IMR-90 (cell line): ENCODE measurements around the gene HDHD5. TPM values are rescaled to one million over a fixed set of nuclear protein-coding genes. Genes with fewer than 3 reads are reported as not detected.

ENCODE experiments used
- ATAC-seq: fragments of 200-7000 bp; cut with Tn5 transposase; 2 replicates; pipeline ENCODE4 v1.9.1; 2020; ENCODE audit warnings: low read depth, mild to moderate bottlenecking, moderate library complexity
- BruUV-seq: library from RNA; stranded (reverse); fragments of 400-500 nt; replicated peaks from 2 replicates; lab custom pipeline; 2021; lab: Mats Ljungman, UMichigan
- CTCF ChIA-PET: fragments of 300-600 bp; formaldehyde crosslinking; extraction: SDS; loops from one replicate; lab custom pipeline; 2021; ENCODE audit warnings: antibody characterized with exemption; lab: Yijun Ruan, JAX
- POLR2A ChIA-PET: fragments of 300-600 bp; sonication (Branson Sonifier 250); formaldehyde crosslinking; loops from one replicate; lab custom pipeline; 2022; ENCODE audit warnings: antibody characterized with exemption; ENCODE audit not compliant: unreplicated experiment; lab: Charles Lee
- DNase-seq: peaks from one replicate; pipeline ENCODE4 v3.0.0; 2013
- H2AFZ ChIP-seq: replicated peaks from 2 replicates; pipeline ENCODE3; 2013; ENCODE audit warnings: low read length, mild to moderate bottlenecking; ENCODE audit not compliant: poor library complexity
- H2AK5ac ChIP-seq: 2 replicates; pipeline ENCODE4 v1.6.1; 2013; ENCODE audit warnings: low read depth, low read length, inconsistent platforms
- H2AK9ac ChIP-seq: replicated peaks from 2 replicates; pipeline ENCODE3; 2013; ENCODE audit warnings: mild to moderate bottlenecking, low read depth, low read length, moderate library complexity; ENCODE audit not compliant: poor library complexity
- H2BK120ac ChIP-seq: 2 replicates; pipeline ENCODE4 v1.6.1; 2013; ENCODE audit warnings: low read depth, low read length, inconsistent platforms
- H2BK15ac ChIP-seq: 3 replicates; pipeline ENCODE4 v1.6.1; 2013; ENCODE audit warnings: low read depth, low read length, inconsistent platforms
- H2BK20ac ChIP-seq: 2 replicates; pipeline ENCODE4 v1.6.1; 2013; ENCODE audit warnings: low read depth, mild to moderate bottlenecking, inconsistent platforms, low read length, moderate library complexity
- H2BK5ac ChIP-seq: 2 replicates; pipeline ENCODE4 v1.6.1; 2013; ENCODE audit warnings: mild to moderate bottlenecking, low read depth, low read length, inconsistent platforms; ENCODE audit not compliant: poor library complexity, severe bottlenecking
- H3K14ac ChIP-seq: replicated peaks from 2 replicates; pipeline ENCODE4 v1.6.1; 2013; ENCODE audit warnings: low read depth, low read length, inconsistent platforms
- H3K18ac ChIP-seq: 2 replicates; pipeline ENCODE4 v1.6.1; 2013; ENCODE audit warnings: low read depth, low read length, control low read depth
- H3K23ac ChIP-seq: 2 replicates; pipeline ENCODE4 v1.6.1; 2013; ENCODE audit warnings: low read depth, low read length, inconsistent platforms
- H3K27ac ChIP-seq: 2 replicates; pipeline ENCODE4 v1.5.1; 2013; ENCODE audit warnings: mild to moderate bottlenecking, control low read depth, low read length; ENCODE audit not compliant: insufficient read depth
- H3K27me3 ChIP-seq: 2 replicates; pipeline ENCODE4 v1.6.1; 2013; ENCODE audit warnings: low read length; ENCODE audit not compliant: control insufficient read depth, insufficient read depth
- H3K36me3 ChIP-seq: 2 replicates; pipeline ENCODE4 v1.6.1; 2013; ENCODE audit warnings: low read length, mixed read lengths; ENCODE audit not compliant: control insufficient read depth, insufficient read depth
- H3K4ac ChIP-seq: 2 replicates; pipeline ENCODE4 v1.6.1; 2013; ENCODE audit warnings: low read depth, low read length, inconsistent platforms
- H3K4me1 ChIP-seq: 2 replicates; pipeline ENCODE4 v1.6.1; 2013; ENCODE audit warnings: low read length, mixed read lengths; ENCODE audit not compliant: control insufficient read depth, insufficient read depth
- H3K4me2 ChIP-seq: 2 replicates; pipeline ENCODE4 v1.6.1; 2013; ENCODE audit warnings: low read depth, mild to moderate bottlenecking, control low read depth, low read length, moderate library complexity
- H3K4me3 ChIP-seq: 2 replicates; pipeline ENCODE4 v1.5.1; 2013; ENCODE audit warnings: low read depth, mild to moderate bottlenecking, control low read depth, low read length, moderate library complexity; ENCODE audit not compliant: insufficient read depth
- H3K56ac ChIP-seq: 2 replicates; pipeline ENCODE4 v1.6.1; 2013; ENCODE audit warnings: low read length, inconsistent platforms; ENCODE audit not compliant: insufficient read depth; ENCODE audit errors: extremely low read depth
- H3K79me1 ChIP-seq, 2 experiments: 2 replicates each; pipeline ENCODE4 v1.6.1; 2013; ENCODE audit warnings: low read length in 2 of 2, inconsistent platforms in 1 of 2, low read depth in 1 of 2
- H3K9ac ChIP-seq: 2 replicates; pipeline ENCODE4 v1.6.1; 2013; ENCODE audit warnings: low read depth, low read length, control low read depth
- H3K9me1 ChIP-seq: 2 replicates; pipeline ENCODE4 v1.6.1; 2013; ENCODE audit warnings: low read length, inconsistent platforms; ENCODE audit not compliant: insufficient read depth
- H3K9me3 ChIP-seq: 2 replicates; pipeline ENCODE4 v1.6.1; 2013; ENCODE audit warnings: low read length; ENCODE audit not compliant: control insufficient read depth, insufficient read depth
- H4K20me1 ChIP-seq: 2 replicates; pipeline ENCODE4 v1.6.1; 2013; ENCODE audit warnings: low read length, inconsistent platforms; ENCODE audit not compliant: insufficient read depth
- H4K5ac ChIP-seq: 2 replicates; pipeline ENCODE4 v1.6.1; 2013; ENCODE audit warnings: mild to moderate bottlenecking, low read depth, low read length, control low read depth
- H4K8ac ChIP-seq, 2 experiments: 2 replicates each; pipeline ENCODE4 v1.6.1; 2013; ENCODE audit warnings: low read depth in 2 of 2, low read length in 2 of 2, control low read depth in 1 of 2, inconsistent platforms in 1 of 2
- H4K91ac ChIP-seq: 2 replicates; pipeline ENCODE4 v1.6.1; 2013; ENCODE audit warnings: low read depth, low read length, inconsistent platforms; ENCODE audit not compliant: insufficient read depth
- BHLHE40 ChIP-seq: fragments of 150-350 bp; IDR thresholded peaks from 2 replicates; pipeline ENCODE4 v1.6.1; 2016; ENCODE audit warnings: mild to moderate bottlenecking, low read depth, low read length
- CHD1 ChIP-seq: IDR thresholded peaks from 2 replicates; pipeline ENCODE4 v1.6.1; 2012; ENCODE audit warnings: low read depth, low read length, improper control_type of control experiment
- MAFK ChIP-seq: IDR thresholded peaks from 2 replicates; pipeline ENCODE4 v1.6.1; 2012; ENCODE audit warnings: low read depth, low read length, improper control_type of control experiment
- MAZ ChIP-seq: IDR thresholded peaks from 2 replicates; pipeline ENCODE4 v1.6.1; 2012; ENCODE audit warnings: low read depth, mild to moderate bottlenecking, low read length, improper control_type of control experiment, moderate library complexity, borderline replicate concordance
- MXI1 ChIP-seq: IDR thresholded peaks from 2 replicates; pipeline ENCODE4 v1.6.1; 2012; ENCODE audit warnings: low read depth, mild to moderate bottlenecking, low read length, moderate library complexity, borderline replicate concordance
- NFE2L2 ChIP-seq: fragments of 150-350 bp; IDR thresholded peaks from 2 replicates; pipeline ENCODE4 v1.6.1; 2016; ENCODE audit warnings: low read depth, mild to moderate bottlenecking, low read length
- RAD21 ChIP-seq: IDR thresholded peaks from 2 replicates; pipeline ENCODE4 v1.6.1; 2012; ENCODE audit warnings: low read length, improper control_type of control experiment
- RCOR1 ChIP-seq: IDR thresholded peaks from 2 replicates; pipeline ENCODE4 v1.6.1; 2012; ENCODE audit warnings: mild to moderate bottlenecking, low read length, improper control_type of control experiment; ENCODE audit not compliant: insufficient replicate concordance
- RFX5 ChIP-seq: IDR thresholded peaks from 2 replicates; pipeline ENCODE4 v1.8.0; 2012; ENCODE audit warnings: low read depth, mild to moderate bottlenecking, low read length, moderate library complexity
- SMC3 ChIP-seq: fragments of 150-350 bp; IDR thresholded peaks from 2 replicates; pipeline ENCODE4 v1.6.1; 2016; ENCODE audit warnings: low read depth, mild to moderate bottlenecking, antibody characterized with exemption, low read length, moderate library complexity
- USF2 ChIP-seq: fragments of 150-350 bp; IDR thresholded peaks from 2 replicates; pipeline ENCODE4 v1.6.1; 2017; ENCODE audit warnings: mild to moderate bottlenecking, antibody characterized with exemption, low read length, low read depth
- WGBS, 2 experiments: methylation state at CpG; one replicate each; pipeline versions ENCODE4 v1.1.5 to v1.1.7; 2013; ENCODE audit warnings: missing lambda C conversion rate in 2 of 2; ENCODE audit not compliant: insufficient read length in 1 of 2; ENCODE audit errors: extremely low coverage in 2 of 2; 5-methylcytosine and 5-hydroxymethylcytosine counted together
- dilution Hi-C: fragments of 300-500 bp; cut with HindIII; formaldehyde crosslinking; loops from one replicate; pipeline ENCODE4 v1.14.3; 2018; ENCODE audit warnings: low sequenced_read_pairs; ENCODE audit not compliant: unreplicated experiment
- in situ Hi-C: fragments of 300-500 bp; cut with MboI; formaldehyde crosslinking; loops from 3 replicates; pipeline ENCODE4 v1.14.3; 2019; ENCODE audit warnings: low sequenced_read_pairs, inconsistent platforms, mixed read lengths
- intact Hi-C: fragments of 100-400 bp; cut with micrococcal nuclease; formaldehyde crosslinking; loops from 2 replicates; pipeline ENCODE4 v1.10.0; 2022
- polyA plus RNA-seq, 3 experiments: library from polyadenylated mRNA; depleted of rRNA; stranded (reverse); fragments of >200 nt; gene quantifications; 2 replicates each; pipeline ENCODE4 v1.2.3, GENCODE V29; 2012; ENCODE audit warnings: low replicate concordance in 1 of 3
- total RNA-seq: library from RNA; depleted of rRNA; stranded (reverse); fragments of >200 nt; gene quantifications from 2 replicates; pipeline ENCODE4 v1.2.3, GENCODE V29; 2012
- TF ChIP-seq, protein P1 (sequence below): conservative IDR thresholded peaks from 2 replicates; pipeline ENCODE4 v1.5.1; 2012; ENCODE audit warnings: mild to moderate bottlenecking, low read depth, low read length, improper control_type of control experiment

The HDHD5 gene
- total and polyA plus RNA-seq, 2 of the 4 experiments (the other 2 are of a cell fraction): 31.9 to 37.5 TPM

DNA sequence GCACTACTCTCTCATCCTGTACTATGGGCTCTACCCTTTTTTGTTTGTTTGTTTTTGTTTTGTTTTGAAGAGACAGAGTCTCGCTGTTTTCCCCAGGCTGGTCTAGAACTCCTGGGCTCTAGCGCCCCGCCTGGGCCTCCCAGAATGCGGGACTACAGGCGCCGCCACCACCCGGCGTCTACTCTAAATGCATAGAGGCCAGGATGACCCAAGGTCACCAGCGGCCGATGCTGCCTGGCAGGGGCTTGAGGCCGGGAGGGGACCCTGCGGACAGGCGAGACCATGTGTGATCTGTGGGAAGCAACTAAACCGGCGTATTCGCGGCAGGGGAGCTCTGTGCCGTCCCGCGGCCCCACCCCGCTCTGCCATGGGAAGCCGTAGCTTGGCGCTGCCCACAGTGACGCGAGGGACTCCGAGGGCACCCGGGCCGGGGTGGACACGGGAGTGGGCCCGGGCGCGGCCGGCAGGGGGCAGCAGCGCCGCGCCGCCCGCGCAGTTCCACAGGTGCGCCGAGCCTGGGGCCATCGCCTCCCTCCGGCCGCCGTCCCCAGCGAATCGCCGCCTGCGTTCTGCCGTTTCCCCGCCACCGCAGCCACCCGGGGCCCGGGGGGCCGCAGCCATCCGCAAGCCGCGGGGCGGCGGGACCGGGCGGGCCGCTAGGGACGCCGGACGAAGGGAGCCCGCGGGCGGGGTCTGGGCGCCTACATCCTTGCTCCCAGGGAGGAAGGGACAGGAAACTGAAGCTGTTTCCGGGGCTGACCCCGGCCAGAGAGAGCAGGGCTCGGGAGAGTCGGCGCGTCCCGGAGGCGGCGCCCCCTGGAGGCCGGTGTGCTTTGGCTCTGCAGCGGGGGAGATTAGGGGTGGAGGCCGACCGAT lies 12.3 kb upstream of the HDHD5 start:
- no peaks in the 10 kb centered on the region for H3K36me3 ChIP-seq
- no peaks in the 10 kb centered on the region; the same call in 1 of the 2 replicates for H3K9me1 ChIP-seq
- DNase-seq (peak; percentile 85), ATAC-seq (peak; percentile 97)
- H3K4ac ChIP-seq: peak overlapping the region; percentile 95
- H4K20me1 ChIP-seq: no peaks in the 10 kb centered on the region
- H2AK5ac ChIP-seq: no peak overlapping the region
- H4K5ac ChIP-seq: peak overlapping the region; percentile 92
- peak overlapping the region; percentile 83 for H3K27ac ChIP-seq
- H3K79me1 ChIP-seq: no peaks in the 10 kb centered on the region
- no peak overlapping the region for H2BK20ac ChIP-seq
- H3K4me3 ChIP-seq: peak overlapping the region; percentile 74
- POLR2A ChIA-PET: interaction anchor here (0.7 kb wide), 1 partner anchor 87 kb away, joined by 3 read pairs; no protein-coding TSS in a partner anchor
- intact Hi-C loops: loop anchor here (1.0 kb wide), 3 partner anchors 12 to 330 kb away; partner anchors contain the start of gene HDHD5
- H3K27me3 ChIP-seq: peaks cover 2% of the 10 kb centered on the region; the same call in 1 of the 2 replicates
- peak overlapping the region; percentile 86; the same call in 1 of the 2 replicates for H2BK120ac ChIP-seq
- peak overlapping the region; percentile 77; the same call in 1 of the 3 replicates for H2BK15ac ChIP-seq
- BruUV-seq: no TSS peak
- dilution Hi-C loops: no loop called here
- in situ Hi-C loops: loop anchor here (10.0 kb wide), 1 partner anchor 97 kb away; no protein-coding TSS in a partner anchor
- peak overlapping the region; percentile 79 for H3K4me2 ChIP-seq
- peak overlapping the region; percentile 82; the same call in 1 of the 2 replicates for H3K23ac ChIP-seq
- peak overlapping the region; percentile 97 to 100 for H4K8ac ChIP-seq
- peak overlapping the region; percentile 100 for H2AFZ ChIP-seq
- peak overlapping the region; percentile 60 for H3K9ac ChIP-seq
- H3K9me3 ChIP-seq: no peaks in the 10 kb centered on the region
- H3K4me1 ChIP-seq: no peaks in the 10 kb centered on the region
- CTCF ChIA-PET: interaction anchor here (0.6 to 2.6 kb wide), 34 partner anchors 9 to 387 kb away, joined by 3 to 24 read pairs (median 4); partner anchors contain the start of genes HDHD5 and TMEM121B
- H3K56ac ChIP-seq: peak overlapping the region; percentile 75; the same call in 1 of the 2 replicates
- 1% methylated on average over 39 of the region's 83 CpGs; no CpG with 5 or more reads in 1 of the 2 experiments for WGBS, 2 experiments
- peak overlapping the region; percentile 83 for H2AK9ac ChIP-seq
- H4K91ac ChIP-seq: no peak overlapping the region
- peak overlapping the region; percentile 92 for H3K14ac ChIP-seq
- peak overlapping the region; percentile 72 for H2BK5ac ChIP-seq
- H3K18ac ChIP-seq: no peak overlapping the region; the same call in 1 of the 2 replicates
- TF ChIP-seq RAD21 (peak; percentile 48), RFX5 (no peak), BHLHE40 (peak; percentile 35; the same call in 1 of the 2 replicates), USF2 (no peak), RCOR1 (peak; percentile 60), CHD1 (no peak), MAFK (no peak), NFE2L2 (no peak), MAZ (peak; percentile 47), SMC3 (peak; percentile 49), MXI1 (no peak)
- TF ChIP-seq, protein P1, sequence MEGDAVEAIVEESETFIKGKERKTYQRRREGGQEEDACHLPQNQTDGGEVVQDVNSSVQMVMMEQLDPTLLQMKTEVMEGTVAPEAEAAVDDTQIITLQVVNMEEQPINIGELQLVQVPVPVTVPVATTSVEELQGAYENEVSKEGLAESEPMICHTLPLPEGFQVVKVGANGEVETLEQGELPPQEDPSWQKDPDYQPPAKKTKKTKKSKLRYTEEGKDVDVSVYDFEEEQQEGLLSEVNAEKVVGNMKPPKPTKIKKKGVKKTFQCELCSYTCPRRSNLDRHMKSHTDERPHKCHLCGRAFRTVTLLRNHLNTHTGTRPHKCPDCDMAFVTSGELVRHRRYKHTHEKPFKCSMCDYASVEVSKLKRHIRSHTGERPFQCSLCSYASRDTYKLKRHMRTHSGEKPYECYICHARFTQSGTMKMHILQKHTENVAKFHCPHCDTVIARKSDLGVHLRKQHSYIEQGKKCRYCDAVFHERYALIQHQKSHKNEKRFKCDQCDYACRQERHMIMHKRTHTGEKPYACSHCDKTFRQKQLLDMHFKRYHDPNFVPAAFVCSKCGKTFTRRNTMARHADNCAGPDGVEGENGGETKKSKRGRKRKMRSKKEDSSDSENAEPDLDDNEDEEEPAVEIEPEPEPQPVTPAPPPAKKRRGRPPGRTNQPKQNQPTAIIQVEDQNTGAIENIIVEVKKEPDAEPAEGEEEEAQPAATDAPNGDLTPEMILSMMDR: peak; percentile 81
